DMS 273 (cell line): ENCODE data around the gene SORCS3.
A peak's percentile ranks its signal among the peaks of the same experiment; 100 is the strongest.

Experiments
- DNase-seq: peaks from one replicate; lab custom pipeline; 2025; ENCODE audit not compliant: unreplicated experiment; lab: John Stamatoyannopoulos, UW

The SORCS3 gene

DNA sequence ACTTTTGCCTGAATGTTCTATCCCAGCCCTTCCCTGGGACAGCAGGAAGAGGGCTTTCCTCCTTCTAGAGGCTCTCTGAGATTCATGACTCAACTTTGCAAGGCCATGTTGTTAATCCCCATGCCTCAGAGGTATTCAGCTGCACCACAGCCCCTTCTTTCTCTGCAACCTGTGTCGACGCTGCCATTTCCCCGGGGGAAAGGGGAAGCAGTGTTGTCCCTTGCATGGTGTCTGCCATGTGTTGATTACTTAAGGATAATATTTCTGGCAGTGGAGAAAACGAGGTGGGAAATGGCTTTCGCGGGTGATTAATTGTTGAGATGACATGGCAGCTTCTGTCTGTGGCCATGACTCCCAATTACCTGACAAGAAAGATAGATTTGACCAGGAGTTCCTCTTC is 133.1 kb downstream of the SORCS3 start:
- no peak for DNase-seq

DNA sequence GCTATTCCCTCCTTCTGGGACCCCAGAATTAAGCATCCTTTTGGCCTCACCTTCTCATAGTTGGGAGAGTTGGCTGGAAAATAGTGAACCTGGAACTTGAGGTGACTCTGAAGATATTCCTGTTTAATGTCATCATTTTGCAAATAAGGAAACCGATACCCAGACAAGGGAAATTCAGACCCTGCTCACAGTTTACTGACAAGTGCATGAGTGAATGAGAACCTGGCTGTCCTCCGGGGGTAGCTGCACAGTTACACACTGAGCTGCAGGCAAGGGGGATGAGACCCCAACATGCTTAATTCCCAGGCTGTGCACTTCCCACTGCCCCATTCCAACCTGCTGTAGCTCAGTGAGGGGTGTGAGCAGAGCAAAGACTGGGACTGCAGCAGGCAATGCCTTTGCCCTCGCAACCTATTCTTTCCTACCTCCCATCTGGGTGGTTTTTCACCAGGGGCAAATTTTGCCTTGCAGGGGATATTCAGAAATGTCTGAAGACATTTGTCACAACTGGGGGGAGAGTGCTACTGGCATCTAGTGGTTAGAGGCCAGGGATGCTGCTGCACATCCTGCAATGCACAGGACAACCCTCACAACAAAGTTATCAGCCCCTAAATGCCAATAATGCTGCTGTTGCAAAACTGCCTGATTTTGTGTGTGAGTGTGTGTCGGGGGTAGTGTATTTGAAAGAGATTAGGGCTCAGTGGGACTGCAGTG is 136.2 kb downstream of the SORCS3 start:
- DNase-seq = no peak

DNA sequence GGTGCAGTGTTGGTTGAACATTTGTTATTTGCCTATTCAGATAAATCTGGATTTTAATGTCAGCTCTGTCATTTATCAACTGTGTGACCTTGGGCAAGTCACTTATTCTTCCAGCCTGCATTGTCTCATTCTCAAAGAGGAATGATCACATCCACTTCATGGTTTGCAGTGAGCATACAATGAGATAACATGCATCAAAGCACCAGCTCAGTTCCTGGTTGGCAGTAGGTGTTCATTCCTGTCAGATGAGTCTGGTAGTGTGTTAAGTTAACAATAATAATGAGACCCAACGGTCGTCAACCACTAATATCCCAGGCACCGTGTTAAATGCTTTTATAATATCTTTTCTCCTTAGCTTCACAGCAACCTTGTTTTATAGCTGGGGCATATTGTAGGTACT is 137.3 kb downstream of the SORCS3 start:
- DNase-seq = no peak

DNA sequence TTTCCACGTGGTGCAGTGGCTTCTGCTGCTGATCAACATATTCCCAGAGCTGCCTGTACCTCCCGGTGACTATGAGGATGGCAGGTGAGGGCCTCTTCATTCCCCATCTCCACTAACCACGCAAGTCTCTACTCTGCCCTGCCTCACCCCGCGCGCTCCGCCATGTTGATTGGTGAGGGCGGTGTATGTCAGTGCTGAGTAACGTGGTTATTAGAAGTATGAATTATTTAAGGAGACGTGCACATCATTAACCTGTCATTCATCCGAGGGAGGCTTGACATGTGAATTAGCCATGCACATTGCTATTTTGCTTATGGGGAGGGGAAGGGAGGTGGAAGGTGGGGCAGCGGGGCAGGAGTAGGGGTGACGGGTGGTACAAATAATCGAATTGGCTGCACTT is 138.6 kb downstream of the SORCS3 start:
- no peak for DNase-seq

DNA sequence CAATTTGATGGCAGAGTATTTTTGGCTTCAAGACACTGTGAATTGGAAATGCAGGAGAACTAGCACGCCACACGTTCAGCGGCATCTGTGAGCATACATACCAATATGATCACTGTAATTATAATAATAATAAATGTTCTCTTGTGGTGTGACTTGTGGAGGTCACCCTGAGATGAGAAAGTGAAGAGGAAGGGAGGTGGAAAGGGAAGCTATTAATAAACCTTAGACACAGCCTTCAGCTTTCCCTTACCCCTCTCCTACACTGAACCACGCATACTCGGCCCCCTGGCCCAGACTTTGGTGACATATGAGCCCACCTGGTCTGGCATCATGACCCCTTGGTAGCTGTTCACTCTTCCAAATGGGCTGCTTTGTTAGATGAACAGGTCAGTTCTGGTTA is 139.1 kb downstream of the SORCS3 start:
- DNase-seq = no peak

DNA sequence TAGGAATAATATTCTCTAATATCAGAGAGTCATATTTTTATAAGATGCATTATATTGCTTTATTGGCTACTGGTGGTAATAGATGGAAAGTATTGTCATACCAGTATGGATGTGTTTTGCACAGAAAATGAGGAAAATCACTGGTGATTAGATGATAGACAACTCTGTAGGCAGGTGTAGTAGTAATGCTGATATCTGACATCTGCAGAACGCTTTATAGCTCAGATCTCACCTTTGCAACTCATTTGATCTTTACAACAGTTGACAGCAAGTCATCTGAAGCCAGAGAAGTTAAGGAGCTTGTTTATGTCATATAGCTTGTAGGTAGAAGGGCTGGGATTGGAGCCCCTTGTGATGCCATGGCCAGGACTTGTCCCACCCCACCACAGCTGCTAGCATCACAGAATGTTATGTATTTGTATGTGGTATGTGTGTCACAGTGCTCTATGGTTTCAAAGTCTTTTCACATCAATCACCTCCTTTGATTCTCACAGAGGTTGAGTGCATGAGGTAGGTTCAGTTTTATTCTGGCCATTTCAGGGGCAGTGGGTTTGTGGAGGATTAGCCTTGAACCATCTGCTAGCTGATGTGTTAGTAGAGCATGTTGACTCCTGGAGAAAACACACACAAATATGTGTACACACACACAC is 140.0 kb downstream of the SORCS3 start:
- no peak for DNase-seq

DNA sequence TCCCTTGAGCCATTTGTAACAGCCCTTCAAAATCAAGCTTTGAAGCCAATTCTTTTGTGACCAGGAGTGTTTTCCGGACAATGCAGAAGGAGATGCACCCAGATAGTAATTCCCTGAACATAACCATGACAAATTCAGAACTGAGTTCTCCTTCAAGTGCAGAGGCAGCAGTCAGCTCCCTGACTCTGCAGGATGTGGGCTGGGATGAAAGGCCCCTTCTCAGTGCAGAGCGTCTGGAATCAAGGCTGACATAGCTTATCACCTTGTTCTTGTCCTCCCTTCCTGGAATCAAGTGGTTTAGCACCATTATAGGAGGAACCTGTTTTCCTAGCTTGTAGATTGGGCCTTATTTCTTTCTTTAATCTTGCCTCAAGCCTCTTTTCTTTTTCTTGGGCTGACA is 143.4 kb downstream of the SORCS3 start:
- DNase-seq = no peak

DNA sequence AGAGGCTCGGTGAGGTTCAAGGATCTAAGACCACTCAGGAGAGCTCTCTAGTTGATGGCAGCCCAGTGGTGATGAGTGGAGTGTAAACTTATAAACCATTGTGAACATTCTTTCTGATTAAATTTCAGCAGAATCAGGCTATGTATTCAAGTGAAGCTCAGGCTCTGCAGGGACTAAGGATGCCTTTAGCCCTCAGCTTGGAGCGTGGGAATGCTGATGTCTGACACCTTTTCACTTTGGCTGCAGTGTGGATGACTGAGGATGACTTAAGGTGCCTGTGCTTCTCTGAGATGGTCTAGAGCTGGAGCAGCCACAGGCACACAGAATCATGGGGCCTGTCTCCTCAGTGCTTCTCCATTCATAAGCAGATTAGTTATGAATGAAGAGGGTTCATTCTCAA is 150.4 kb downstream of the SORCS3 start:
- no peak for DNase-seq

DNA sequence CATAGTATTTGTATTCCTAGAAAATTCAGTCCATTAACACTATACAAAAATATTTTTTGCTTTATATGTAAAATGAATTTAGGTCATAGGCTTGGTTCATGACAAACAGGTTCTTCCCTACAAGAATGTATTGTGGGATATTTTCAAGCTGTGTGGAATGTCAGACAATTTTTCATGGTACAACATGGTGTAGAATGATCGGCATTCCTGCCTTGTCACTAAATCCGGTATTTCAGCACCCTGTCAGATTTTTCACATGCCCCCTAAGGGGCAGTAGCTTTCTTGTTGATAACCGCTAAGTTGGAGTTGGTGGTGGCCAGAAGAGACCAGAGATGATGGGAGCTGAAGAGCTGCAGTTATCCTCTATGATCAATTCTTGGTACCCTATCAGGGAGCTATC is 154.3 kb downstream of the SORCS3 start:
- no peak for DNase-seq

DNA sequence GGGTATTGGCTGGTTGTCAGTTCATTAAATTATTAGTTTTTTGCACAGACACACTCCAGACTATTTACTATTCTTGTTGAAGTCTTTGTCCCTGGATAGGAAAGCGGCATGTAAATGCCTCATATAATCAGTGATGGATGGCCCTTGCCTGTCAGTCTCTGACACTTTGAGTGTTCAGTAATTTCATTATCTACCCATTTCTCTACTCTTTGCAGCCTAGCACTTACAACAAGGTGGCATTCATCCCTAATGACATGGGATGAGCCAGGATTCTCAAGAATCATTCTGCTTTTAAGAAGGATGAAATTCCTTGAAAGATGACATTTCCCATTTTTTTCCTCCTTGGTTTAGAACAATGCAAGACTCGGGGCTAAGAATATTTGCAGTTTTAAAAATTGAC is 155.7 kb downstream of the SORCS3 start:
- no peak for DNase-seq

DNA sequence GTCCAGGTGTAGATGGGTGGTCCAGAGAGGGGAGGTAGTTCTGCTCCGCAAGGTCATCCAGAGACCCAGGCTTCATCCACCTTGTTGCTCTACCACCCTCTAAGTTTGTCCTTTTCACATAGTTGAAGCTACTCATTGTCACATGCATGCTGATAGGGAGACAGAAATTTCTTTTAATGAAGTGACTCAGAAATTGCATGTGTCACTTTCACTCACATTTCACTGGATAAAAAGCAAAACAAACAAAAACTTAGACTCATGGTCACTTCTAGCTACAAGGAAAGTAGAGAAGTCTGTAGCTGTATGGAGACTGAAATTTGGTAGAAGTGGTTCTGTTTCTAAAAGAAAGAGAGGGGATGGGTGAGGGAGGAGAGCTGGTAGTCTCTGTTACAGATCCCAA is 161.9 kb downstream of the SORCS3 start:
- no peak for DNase-seq

DNA sequence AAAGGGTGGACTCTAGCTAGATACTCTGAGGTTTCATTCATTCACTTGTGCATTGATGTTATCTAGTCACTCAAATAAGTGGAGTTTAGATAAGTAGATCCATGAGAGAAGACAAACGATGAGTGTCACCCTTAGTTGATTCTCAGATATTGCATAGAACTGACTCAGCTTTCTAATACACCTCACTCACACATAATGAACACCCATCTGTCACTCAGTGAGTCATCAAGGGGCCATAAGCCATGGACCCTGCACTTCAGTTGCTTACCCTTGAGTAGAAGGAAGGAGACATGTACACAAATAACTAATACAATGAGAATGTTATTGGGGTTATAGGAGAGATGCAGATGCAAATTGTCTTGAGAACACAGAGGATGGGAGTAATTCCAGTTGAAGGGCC is 163.8 kb downstream of the SORCS3 start:
- no peak for DNase-seq

DNA sequence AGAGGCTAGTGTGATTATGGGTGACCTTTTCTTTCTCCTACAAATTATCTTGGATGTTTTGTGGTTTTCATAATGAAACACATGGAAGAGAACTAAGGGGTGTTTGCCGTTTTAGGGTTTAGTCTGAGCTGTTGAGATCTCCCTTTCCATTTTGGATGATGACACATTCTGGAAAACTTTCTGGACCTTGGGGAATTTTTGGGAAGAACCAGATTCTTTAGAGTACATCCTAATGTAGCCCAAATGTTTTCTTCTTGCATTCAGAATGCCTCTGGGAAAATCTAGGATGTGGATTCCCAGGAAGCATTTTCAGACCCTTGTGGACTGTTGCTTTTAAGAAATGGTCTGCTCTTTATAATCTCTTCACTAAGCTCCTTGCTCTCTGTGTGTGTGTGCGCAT is 165.7 kb downstream of the SORCS3 start:
- no peak for DNase-seq

DNA sequence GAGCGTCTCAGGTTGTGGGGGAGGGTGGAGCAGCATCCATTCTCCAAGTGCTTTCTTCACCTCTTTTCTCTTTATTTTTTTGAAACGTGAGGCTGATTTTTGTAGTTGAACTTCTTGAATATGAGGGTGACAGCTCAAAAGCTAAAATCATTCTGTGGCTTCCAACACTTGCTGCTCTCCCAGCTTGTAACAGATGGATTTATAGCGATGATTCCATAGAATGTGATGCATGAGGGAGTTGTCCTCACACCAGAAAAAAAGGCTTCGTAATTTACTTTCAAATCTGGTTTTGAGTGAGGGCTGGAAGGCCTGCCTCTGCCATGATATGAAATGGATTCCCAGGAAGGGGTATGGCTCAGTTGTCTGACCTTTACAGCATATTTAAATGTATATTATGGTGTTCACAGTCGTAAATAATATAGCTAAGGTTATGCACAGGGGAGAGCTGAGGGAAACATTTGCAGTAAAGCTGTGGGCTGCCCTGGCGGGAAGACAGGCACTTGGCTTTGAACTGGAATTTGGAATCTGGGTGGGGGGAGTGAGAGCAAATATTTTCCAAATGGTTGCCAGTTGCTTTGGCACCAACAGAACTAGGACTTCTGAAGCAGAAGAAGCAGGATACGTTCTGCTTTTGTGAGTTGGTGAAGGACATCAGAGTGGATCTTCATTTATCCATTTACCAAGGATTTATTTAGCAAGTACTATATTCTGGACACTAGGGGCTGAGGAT is 166.7 kb downstream of the SORCS3 start:
- no peak for DNase-seq

DNA sequence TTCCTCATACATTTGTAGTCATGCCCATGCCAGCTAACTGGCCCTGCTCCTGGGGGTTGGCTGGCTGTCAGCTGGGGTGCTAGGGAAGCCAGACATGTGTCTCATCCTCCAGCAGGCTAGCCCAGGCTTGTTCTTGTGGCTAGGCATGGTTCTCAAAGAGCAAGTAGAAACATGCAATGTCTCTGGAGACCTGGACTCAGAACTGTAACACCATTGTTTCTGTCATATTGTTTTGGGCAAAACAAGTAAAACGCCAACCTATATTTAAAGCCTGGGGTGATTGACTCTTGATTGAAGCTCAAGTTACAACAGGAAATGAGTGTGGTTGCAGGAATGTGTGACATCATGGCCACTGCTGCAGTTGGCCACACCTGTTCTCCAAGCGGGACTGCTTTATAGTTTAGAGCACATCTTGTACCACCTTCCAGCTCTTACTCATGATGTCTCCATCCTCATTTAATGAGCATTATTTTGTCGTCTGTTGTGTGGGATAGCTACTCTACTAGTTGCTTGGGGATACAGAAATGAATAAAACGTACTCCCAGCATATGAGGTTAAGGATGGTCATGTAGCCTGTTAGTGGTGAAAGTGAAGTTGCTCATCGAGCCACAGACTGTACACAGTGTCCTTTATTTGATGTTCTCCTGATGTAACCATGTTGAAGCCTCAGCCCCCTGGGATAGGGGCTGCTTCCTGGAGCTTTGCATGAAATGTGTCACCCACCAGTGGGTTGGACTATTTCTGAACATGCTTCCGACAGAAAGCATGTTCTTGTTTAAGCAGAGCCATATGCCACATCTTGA is 168.4 kb downstream of the SORCS3 start:
- DNase-seq = peak; percentile 30

DNA sequence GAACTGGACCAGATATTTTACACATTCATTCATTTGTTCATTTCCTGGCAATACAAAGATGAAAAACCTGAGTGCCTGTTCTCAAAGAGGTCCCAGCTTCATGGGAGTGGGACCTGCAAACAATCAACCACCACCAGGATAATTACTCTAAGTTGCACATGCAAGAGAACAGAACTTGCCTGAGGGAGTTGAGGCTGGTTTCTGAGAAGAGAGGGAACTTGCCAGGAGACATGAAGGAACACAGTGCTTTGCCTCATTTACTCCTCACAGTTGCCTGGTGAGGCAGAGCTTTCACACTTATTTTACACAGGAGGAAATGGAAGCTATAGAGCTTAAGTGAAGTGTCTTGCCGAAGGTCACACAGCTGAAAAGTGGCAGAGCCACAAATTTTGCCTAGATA is 170.1 kb downstream of the SORCS3 start:
- no peak for DNase-seq

DNA sequence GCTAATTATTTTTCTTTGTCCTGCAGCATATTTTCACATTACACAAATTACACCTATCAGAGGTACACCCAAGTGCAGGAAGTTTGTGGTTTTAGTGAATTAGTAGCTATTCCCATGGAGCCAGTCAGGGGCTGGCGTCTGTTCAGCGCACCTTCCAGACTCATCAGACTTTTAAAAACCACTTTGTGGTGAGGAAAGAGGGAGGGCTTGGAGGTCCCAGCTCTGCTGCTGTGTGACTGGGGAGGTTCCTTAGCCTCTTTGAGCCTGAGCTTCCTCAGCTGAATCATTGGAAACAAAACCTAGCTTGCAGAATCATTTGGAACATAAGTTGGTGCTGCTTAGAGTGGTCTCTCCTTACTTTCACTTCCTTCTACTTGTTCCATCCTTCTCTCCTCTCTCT is 175.4 kb downstream of the SORCS3 start:
- DNase-seq = no peak

DNA sequence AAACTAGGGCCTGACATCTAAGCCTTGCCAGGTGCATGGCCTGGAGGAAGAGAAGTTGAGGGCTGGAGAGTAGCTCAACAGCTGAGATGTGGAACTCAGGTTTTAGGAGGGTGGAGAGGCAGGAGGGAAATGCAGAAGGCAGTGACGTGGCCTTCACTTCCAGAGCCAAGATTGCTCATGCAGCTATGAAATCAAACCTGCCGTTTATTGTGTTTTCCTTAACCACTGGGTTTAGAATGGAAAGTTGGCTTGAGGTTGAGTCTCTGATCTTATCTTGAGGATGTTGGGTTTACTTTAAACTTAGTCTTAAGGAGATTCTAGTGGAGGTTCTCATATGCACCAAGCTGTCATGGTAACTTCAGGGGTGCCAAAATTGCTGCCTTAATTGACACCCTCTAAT is 178.6 kb downstream of the SORCS3 start:
- no peak for DNase-seq

DNA sequence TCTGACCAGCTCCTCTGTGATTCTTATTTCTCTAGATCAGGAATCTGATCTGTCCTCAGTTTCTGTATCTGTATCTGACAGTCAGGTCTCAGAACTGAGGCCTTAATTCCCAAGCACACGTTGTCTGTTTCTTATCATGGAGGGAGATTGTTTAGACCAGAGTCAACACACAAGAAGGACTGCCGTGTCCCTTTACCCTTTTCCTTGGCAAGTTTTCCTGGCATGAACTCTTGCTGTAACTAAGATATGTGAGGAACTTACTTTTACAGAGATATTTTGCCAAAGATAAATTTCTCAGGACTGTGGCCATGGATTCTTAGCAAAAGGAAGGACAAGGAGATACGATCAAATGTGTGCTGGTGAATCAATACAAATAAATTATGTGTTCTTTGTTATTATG is 181.0 kb downstream of the SORCS3 start:
- DNase-seq = no peak

DNA sequence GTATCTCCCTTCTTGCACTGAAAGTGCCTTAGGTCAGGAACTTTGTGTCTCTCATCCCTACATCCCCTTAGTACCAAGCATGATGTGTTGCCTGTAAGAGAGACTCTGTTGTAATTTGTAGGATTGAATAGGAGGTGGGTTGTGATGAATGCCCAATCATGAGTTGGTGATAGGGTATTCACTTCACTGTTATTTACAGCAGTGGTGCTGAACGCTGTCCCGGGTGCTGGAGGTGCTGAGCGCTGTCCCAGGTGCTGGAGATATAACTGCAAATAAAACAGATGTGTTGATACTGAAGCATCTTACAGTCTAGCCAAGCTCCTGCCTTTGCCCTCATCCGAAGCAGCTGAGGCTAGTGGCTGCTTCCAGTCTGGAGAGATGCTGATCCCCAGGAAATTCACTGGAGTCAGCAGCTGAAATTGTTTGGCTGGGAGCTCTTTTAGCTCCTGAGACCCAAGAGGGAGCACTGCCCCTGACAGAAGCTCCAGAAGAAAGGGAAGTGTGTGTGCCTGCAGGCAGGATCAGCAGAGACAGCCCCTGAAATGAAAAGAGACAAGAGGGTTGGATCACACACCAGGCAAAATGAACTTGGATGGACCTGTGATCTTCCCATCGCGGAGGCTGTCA is 183.4 kb downstream of the SORCS3 start:
- peak; percentile 3 for DNase-seq

DNA sequence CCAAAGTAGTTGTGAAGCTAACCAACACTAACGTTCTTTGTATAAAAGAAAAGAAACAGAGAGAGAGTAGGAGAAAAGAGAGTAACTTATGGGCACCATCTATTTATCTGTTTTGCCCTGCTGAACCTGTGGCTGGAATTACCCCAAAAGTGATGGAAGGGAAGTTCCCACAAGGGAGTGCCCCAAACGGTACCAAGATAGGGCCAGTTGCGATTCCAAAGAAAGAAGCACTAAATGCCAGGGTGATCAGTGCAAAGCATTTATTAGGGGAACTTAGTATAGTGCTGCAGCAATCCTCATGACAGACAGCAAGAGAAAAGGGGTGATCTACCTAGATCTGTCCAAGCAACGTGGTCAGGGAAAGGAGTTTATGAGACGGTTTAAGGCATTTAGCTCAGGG is 190.2 kb downstream of the SORCS3 start:
- no peak for DNase-seq
